ENCODE data around the gene BABAM2.
"Not testable (repeated sequence)": the region's sequence is repeated elsewhere in the genome, so short reads cannot be mapped to it uniquely, and the experiment has no call there.

Gene BABAM2

GRCh38 chr2:28361991-28362710 lies 471.6 kb downstream of the BABAM2 start:
- no peak overlapping the region for H3K27ac Mint-ChIP-seq
- H3K27me3 Mint-ChIP-seq = peaks cover 60% of the 10 kb centered on the region
- H3K4me3 Mint-ChIP-seq = no peak overlapping the region
- peaks cover 94% of the 10 kb centered on the region for H3K4me1 Mint-ChIP-seq
- H3K36me3 Mint-ChIP-seq = peaks cover 4% of the 10 kb centered on the region
- no peak for DNase-seq
- H3K9me3 Mint-ChIP-seq = no peaks in the 10 kb centered on the region
- CTCF ChIA-PET = interaction anchor here (0.6 kb wide), 1 partner anchor 30 kb away, joined by 3 read pairs; no protein-coding TSS in a partner anchor

GRCh38 chr2:28362991-28363521 lies 472.5 kb downstream of the BABAM2 start:
- CTCF ChIA-PET = no interaction called here
- H3K9me3 Mint-ChIP-seq = no peaks in the 10 kb centered on the region

DNA sequence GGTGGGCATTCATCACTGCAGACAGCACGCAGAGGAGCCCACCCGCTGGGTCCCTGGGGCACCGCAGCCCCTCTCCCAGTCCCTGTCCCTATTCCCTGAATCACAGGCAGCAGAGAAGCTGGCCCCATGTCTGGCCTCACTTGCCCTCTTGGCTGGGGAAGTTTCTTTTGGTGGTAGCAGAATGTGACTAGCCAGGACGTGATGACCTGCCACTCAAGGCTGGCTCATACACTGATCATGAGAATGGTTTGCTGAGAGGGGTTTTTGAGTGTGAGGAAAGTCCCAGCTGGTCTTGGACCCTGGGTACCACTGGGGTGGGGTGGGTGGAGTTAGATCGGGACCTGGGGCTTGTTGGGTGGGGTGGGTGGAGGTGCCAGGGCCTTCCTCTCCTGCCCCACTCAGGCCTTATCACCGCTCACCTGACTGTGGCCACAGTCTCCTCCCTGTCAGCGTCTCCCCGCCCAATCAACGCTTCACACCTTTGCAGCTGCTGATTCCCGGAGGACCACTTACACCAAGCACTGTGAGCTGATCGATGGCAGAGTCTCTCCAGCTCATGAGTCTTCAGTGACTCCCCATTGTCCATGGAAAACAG lies 473.3 kb downstream of the BABAM2 start:
- H3K4me3 Mint-ChIP-seq = no peak overlapping the region
- peaks cover 70% of the 10 kb centered on the region for H3K27me3 Mint-ChIP-seq
- peaks cover 95% of the 10 kb centered on the region for H3K4me1 Mint-ChIP-seq
- H3K36me3 Mint-ChIP-seq = peaks cover 4% of the 10 kb centered on the region
- no peak overlapping the region for H3K27ac Mint-ChIP-seq
- no peak for DNase-seq
- CTCF ChIA-PET = no interaction called here
- no peaks in the 10 kb centered on the region for H3K9me3 Mint-ChIP-seq

More at GRCh38 chr2:28362991-28363521, 472.5 kb downstream of the BABAM2 start:
- Mint-ChIP-seq H3K27me3 (peaks cover 67% of the 10 kb centered on the region), H3K4me1 (peaks cover 98% of the 10 kb centered on the region), H3K4me3 (no peak overlapping the region), H3K27ac (peak overlapping the region; percentile 52), H3K36me3 (peaks cover 4% of the 10 kb centered on the region)
- DNase-seq = no peak

DNA sequence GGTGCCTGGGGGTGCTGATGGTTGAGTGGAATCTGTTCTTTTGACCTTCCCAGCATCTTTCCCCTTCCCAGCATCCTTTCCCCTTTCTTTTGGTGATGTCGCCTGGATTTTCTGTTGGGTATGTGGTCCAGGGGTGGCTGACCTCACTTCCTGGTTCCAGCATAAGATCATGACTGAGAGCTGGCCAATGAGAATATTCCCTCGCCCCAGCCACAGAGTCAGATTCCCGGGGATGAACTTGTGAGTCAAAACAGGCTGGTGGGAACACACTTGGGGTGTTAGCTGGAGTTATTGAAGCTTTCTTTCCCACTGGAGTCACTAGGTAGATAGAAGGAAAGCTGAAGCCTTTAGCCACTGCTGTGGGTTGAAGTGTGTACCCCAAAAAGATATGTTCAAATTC lies 474.1 kb downstream of the BABAM2 start:
- Mint-ChIP-seq H3K27me3 (peaks cover 70% of the 10 kb centered on the region), H3K9me3 (no peaks in the 10 kb centered on the region), H3K4me1 (peaks cover 93% of the 10 kb centered on the region), H3K27ac (peak overlapping the region; percentile 66), H3K4me3 (no peak overlapping the region), H3K36me3 (peaks cover 2% of the 10 kb centered on the region)
- CTCF ChIA-PET = no interaction called here
- DNase-seq = no peak

DNA sequence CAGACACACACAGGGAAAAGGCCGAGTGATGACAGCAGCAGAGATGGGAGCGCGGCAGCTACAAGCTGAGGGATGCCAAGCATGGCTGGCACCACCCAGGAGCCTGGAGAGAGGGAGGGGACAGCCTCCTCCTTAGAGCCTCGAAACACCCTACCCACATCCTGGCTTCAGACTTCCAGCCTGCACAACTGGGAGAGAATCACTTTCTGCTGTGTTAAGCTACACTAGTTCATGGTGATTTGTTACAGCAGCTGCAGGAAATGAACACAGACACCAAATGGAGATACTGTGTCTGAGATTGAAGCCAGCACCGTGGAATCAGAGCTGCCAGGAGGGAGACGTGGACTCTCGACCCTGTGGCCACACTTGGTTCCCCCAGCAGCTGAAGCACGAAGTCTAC lies 474.6 kb downstream of the BABAM2 start:
- H3K4me1 Mint-ChIP-seq = peaks cover 87% of the 10 kb centered on the region
- H3K36me3 Mint-ChIP-seq = peaks cover 2% of the 10 kb centered on the region
- H3K4me3 Mint-ChIP-seq = no peak overlapping the region
- no peaks in the 10 kb centered on the region for H3K9me3 Mint-ChIP-seq
- H3K27ac Mint-ChIP-seq = peak overlapping the region; percentile 61
- peaks cover 71% of the 10 kb centered on the region for H3K27me3 Mint-ChIP-seq
- no peak for DNase-seq
- CTCF ChIA-PET = no interaction called here

DNA sequence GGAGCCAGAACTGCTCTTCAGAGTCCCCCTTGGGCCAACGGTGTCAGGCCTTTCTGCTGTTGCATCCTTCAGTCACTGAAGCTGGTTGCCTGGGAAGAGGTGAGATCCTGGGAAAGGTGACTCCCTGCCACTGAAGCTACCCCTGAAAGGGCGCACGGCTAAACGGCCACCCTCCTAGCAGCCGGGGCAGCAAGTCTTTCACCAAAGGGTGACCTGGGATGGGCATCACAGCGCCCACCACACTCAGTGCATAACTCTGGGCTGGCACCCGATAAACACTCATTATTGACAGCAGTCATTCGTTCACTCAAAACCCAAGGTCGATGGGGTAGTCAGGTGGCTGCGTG lies 475.6 kb downstream of the BABAM2 start:
- peaks cover 79% of the 10 kb centered on the region for H3K4me1 Mint-ChIP-seq
- H3K4me3 Mint-ChIP-seq = peak overlapping the region; percentile 10
- no peaks in the 10 kb centered on the region for H3K9me3 Mint-ChIP-seq
- peaks cover 4% of the 10 kb centered on the region for H3K36me3 Mint-ChIP-seq
- no peak for DNase-seq
- CTCF ChIA-PET = interaction anchor here (0.9 kb wide), 2 partner anchors 13 to 25 kb away, joined by 3 to 6 read pairs; no protein-coding TSS in a partner anchor
- H3K27ac Mint-ChIP-seq = peak overlapping the region; percentile 84
- peaks cover 70% of the 10 kb centered on the region for H3K27me3 Mint-ChIP-seq

GRCh38 chr2:28366496-28367282 lies 476.2 kb downstream of the BABAM2 start:
- Mint-ChIP-seq H3K27ac (peak overlapping the region; percentile 84), H3K27me3 (peaks cover 64% of the 10 kb centered on the region), H3K4me3 (peak overlapping the region; percentile 58), H3K36me3 (peaks cover 4% of the 10 kb centered on the region), H3K4me1 (peaks cover 73% of the 10 kb centered on the region), H3K9me3 (no peaks in the 10 kb centered on the region)
- CTCF ChIA-PET = interaction anchor here (0.9 kb wide), 2 partner anchors 12 to 24 kb away, joined by 3 to 6 read pairs; no protein-coding TSS in a partner anchor
- DNase-seq = peak; percentile 85

- CTCF ChIA-PET = interaction anchor here (1.2 kb wide), 1 partner anchor 10 kb away, joined by 3 read pairs; no protein-coding TSS in a partner anchor
- no peak overlapping the region for H3K27ac Mint-ChIP-seq
- peaks cover 56% of the 10 kb centered on the region for H3K27me3 Mint-ChIP-seq
- DNase-seq = no peak
- no peak overlapping the region for H3K4me3 Mint-ChIP-seq
- H3K36me3 Mint-ChIP-seq = peaks cover 4% of the 10 kb centered on the region
- H3K4me1 Mint-ChIP-seq = peaks cover 62% of the 10 kb centered on the region
- H3K9me3 Mint-ChIP-seq = no peaks in the 10 kb centered on the region
Measured at GRCh38 chr2:28367667-28368356, 477.3 kb downstream of the BABAM2 start.

DNA sequence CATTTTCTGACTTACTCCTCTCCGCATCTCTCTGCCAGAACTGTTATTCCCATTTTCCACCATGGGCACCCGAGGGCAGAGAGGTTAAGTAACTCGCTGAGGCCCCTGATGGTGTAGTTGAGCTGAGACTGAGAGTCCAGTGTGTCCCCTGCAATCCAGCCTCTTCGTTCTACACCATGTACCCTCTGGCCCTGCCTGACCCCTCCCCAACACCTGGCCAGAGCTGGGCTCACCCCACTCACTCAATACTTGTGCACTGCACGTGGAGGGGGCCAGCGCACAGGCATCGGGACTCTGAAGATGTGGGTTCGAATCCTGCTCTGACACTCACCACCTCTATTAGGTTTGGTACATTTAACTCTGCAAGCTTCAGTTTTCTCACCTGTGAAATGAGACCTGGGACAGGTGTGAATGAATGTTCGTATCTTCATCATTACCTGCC lies 477.8 kb downstream of the BABAM2 start:
- H3K4me3 Mint-ChIP-seq = no peak overlapping the region
- CTCF ChIA-PET = interaction anchor here (1.2 kb wide), 1 partner anchor 10 kb away, joined by 3 read pairs; no protein-coding TSS in a partner anchor

DNA sequence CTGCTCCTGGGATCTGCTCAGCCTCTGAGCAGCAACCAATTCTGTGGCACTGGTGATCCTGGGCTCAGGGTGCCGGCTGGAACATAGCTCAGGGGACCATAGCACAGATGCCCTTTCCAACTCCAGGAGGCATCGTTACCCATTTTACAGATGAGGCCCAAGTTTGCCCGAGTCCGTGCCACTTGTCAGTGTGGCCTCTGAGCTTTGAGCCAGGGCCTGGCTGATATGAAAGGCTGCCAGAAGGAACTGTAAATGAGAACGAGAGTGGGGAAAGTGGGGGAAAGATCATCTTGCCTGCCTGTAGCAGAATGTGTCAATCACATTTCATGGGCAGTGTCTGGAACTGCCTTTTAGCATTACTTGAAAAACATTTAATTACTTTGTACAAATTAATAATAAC lies 478.8 kb downstream of the BABAM2 start:
- H3K4me1 Mint-ChIP-seq = peaks cover 49% of the 10 kb centered on the region
- no peak overlapping the region for H3K27ac Mint-ChIP-seq
- peaks cover 2% of the 10 kb centered on the region for H3K36me3 Mint-ChIP-seq
- DNase-seq = no peak
- H3K27me3 Mint-ChIP-seq = peaks cover 56% of the 10 kb centered on the region
- no peaks in the 10 kb centered on the region for H3K9me3 Mint-ChIP-seq
- H3K4me3 Mint-ChIP-seq = no peak overlapping the region
- CTCF ChIA-PET = interaction anchor here (1.2 kb wide), 1 partner anchor 9 kb away, joined by 3 read pairs; no protein-coding TSS in a partner anchor

More for the DNA sequence above, 477.8 kb downstream of the BABAM2 start:
- H3K9me3 Mint-ChIP-seq = no peaks in the 10 kb centered on the region
- H3K27ac Mint-ChIP-seq = no peak overlapping the region
- peaks cover 57% of the 10 kb centered on the region for H3K4me1 Mint-ChIP-seq
- no peak for DNase-seq
- H3K36me3 Mint-ChIP-seq = peaks cover 4% of the 10 kb centered on the region
- H3K27me3 Mint-ChIP-seq = peaks cover 56% of the 10 kb centered on the region

- H3K4me1 Mint-ChIP-seq = peaks cover 39% of the 10 kb centered on the region
- no peak overlapping the region for H3K27ac Mint-ChIP-seq
- CTCF ChIA-PET = interaction anchor here (0.8 kb wide), 1 partner anchor 9 kb away, joined by 3 read pairs; no protein-coding TSS in a partner anchor
- H3K9me3 Mint-ChIP-seq = no peaks in the 10 kb centered on the region
- no peak for DNase-seq
- H3K36me3 Mint-ChIP-seq = peaks cover 2% of the 10 kb centered on the region
- peaks cover 61% of the 10 kb centered on the region for H3K27me3 Mint-ChIP-seq
- no peak overlapping the region for H3K4me3 Mint-ChIP-seq
Measured at GRCh38 chr2:28370354-28370753, 479.8 kb downstream of the BABAM2 start.

- H3K36me3 Mint-ChIP-seq, H3K4me3 Mint-ChIP-seq, H3K9me3 Mint-ChIP-seq, H3K27ac Mint-ChIP-seq, DNase-seq, CTCF ChIA-PET: not testable (repeated sequence)
- peaks cover 72% of the 10 kb centered on the region for H3K27me3 Mint-ChIP-seq
- peaks cover 25% of the 10 kb centered on the region for H3K4me1 Mint-ChIP-seq
Measured at GRCh38 chr2:28371728-28372127, 481.2 kb downstream of the BABAM2 start.

DNA sequence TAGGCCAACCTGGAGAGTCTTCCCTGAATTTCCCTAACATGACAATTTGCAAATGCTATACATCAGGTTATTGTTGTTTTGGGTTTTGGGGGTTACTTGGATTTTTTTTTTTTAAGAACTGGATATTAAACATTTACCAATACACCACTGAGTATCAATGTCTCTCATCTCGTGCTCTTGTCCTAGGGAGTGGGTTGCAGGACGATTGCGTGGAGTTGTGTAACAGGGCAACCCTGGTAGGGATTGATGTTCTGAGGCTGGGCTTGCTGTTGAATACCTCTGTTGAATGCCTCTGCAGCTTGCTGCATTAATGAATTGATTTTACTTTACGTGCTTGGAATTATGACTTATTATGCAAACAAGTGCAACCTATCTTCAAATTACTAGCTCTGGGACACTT lies 483.3 kb downstream of the BABAM2 start:
- CTCF ChIA-PET = no interaction called here
- H3K9me3 Mint-ChIP-seq = no peaks in the 10 kb centered on the region

More for the DNA sequence above, 483.3 kb downstream of the BABAM2 start:
- Mint-ChIP-seq H3K36me3 (peaks cover 2% of the 10 kb centered on the region), H3K4me3 (no peak overlapping the region), H3K27ac (no peak overlapping the region), H3K4me1 (peaks cover 22% of the 10 kb centered on the region), H3K27me3 (peaks cover 72% of the 10 kb centered on the region)
- no peak for DNase-seq

All from activated naive CD4-positive, alpha-beta T cell treated with anti-CD3 and anti-CD28 coated beads, Interleukin-2, amount 10 ng/mL, durations not matched to agents 7 days and 5 days (primary cell).